Measurements from ENCODE around the gene PTPRB. TPM values are rescaled to one million over a fixed set of nuclear protein-coding genes. Genes with fewer than 3 reads are reported as not detected.

The PTPRB gene
- total RNA-seq, 2 donors from 2014 or later: 0.31 to 0.52 TPM

DNA sequence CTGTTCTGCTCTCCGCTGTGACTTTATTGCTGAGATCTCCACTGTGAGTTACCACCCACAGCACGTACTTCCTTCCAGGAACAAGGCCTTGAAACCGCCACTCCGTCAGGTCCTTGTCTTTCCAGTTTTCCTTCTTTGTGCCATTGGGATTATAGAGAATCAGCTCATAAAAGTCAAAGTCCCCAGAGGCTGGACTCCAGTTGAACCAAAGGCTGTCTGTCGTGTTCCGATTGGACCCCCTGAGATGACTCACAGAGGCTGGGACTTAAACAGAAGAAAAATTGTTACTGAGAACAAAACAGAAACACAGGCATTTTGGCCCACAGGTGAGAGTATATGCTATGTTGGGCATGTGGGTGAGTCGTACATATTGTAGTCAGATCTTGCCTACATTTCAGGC lies 76.6 kb downstream of the PTPRB start:
- no peak overlapping the region for H3K27ac Mint-ChIP-seq
- H3K36me3 Mint-ChIP-seq: no peaks in the 10 kb centered on the region
- H3K27me3 Mint-ChIP-seq: peaks cover 0 to 3% of the 10 kb centered on the region in 2 donors
- H3K4me3 Mint-ChIP-seq: no peak overlapping the region
- H3K9me3 Mint-ChIP-seq: no peaks in the 10 kb centered on the region
- DNase-seq (ENCODE audit: low spot score) (no peak), ATAC-seq (no peak)
- H3K4me1 Mint-ChIP-seq (ENCODE audit: low read depth in 2 of 2): no peaks in the 10 kb centered on the region

DNA sequence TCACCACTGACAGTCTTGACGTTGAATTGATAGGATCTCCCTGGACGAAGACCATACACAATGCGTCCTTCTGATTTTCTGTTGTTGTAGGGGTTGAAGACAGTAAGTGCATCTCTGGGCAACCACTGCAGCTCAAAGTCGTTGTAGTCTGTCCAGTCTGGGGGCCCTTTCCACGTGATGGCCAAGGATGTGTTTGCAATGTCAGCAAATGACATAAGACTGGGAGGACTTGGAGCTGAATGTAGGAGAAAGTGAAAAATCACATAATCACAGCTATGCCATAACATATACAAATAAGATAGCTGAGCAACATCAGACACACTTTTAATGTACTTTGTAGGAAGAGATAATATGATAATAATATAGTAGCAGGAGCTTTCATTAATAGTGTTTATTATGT lies 77.8 kb downstream of the PTPRB start:
- DNase-seq (ENCODE audit: low spot score): no peak
- Mint-ChIP-seq H3K4me1 (ENCODE audit: low read depth in 2 of 2) (no peaks in the 10 kb centered on the region), H3K27ac (no peak overlapping the region), H3K9me3 (no peaks in the 10 kb centered on the region), H3K4me3 (no peak overlapping the region), H3K36me3 (no peaks in the 10 kb centered on the region), H3K27me3 (peaks cover 0 to 3% of the 10 kb centered on the region in 2 donors)
- no peak for ATAC-seq

DNA sequence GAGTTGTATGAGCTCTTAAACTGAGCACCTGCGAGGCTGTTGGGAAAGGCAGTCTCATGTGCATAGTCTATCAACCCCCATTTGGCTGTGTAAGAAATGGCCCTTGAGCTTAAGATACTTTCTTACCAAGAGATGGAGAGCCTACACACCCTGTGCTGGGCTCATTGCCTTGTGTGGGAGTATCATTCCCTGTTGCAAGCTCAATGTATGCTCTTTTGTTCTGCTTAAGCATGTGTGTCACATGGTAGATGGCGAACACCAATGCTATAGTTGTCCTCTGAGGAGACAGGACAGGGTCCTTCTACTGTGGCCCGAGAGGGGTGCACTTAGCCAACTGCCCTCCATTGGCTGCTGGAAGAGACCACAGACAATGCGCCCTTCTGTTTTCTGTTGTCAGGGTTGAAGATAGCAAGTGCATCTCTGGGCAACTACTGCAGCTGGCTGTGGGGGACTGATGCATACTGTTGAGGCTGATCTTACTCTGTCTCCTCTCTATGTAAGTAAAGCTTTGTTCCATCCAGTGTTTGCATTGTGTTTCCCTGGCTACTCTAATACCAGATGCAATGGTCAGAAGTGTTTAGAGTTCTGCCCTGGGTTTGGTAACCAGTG lies 79.5 kb downstream of the PTPRB start:
- Mint-ChIP-seq H3K4me3 (no peak overlapping the region), H3K9me3 (no peaks in the 10 kb centered on the region), H3K27me3 (no peaks in the 10 kb centered on the region), H3K27ac (no peak overlapping the region), H3K36me3 (no peaks in the 10 kb centered on the region), H3K4me1 (ENCODE audit: low read depth in 2 of 2) (no peaks in the 10 kb centered on the region)
- ATAC-seq (peak; percentile 29 to 58), DNase-seq (ENCODE audit: low spot score) (no peak)

DNA sequence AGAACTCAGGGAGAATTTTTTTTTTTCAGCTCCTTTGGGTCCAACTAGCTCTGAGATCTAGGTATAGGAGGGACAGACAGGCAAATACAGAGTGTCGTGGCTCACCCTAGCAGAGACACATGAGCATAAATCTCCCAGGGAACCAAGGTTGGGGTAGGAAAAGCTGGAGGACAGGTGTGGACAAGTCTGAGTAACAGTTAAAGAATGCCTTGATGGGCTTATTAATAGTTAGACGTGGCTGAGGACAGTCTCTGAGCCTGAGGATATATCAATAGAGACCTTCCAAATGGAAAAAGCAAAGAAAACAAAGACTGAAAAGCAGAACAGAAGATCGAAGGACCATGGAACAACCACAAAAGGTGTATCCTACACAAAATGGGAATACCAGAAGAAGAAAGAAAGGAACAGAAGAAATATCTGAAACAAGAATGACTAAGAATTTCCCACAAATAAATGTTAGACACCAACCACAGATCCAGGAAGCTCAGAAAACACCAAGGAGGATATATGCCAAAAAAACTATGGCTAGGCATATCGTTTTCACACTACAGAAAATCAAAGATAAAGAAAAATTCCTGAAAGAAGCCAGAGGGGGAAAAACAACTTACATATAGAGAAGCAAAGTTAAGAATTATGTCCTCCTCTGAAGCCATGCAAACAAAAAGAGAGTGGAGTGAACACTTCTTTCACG lies 80.9 kb downstream of the PTPRB start:
- DNase-seq (ENCODE audit: low spot score) (no peak), ATAC-seq (no peak)
- no peak overlapping the region for H3K27ac Mint-ChIP-seq
- no peaks in the 10 kb centered on the region for H3K27me3 Mint-ChIP-seq
- H3K4me1 Mint-ChIP-seq (ENCODE audit: low read depth in 2 of 2): no peaks in the 10 kb centered on the region
- no peak overlapping the region for H3K4me3 Mint-ChIP-seq
- H3K9me3 Mint-ChIP-seq: no peaks in the 10 kb centered on the region
- no peaks in the 10 kb centered on the region for H3K36me3 Mint-ChIP-seq

DNA sequence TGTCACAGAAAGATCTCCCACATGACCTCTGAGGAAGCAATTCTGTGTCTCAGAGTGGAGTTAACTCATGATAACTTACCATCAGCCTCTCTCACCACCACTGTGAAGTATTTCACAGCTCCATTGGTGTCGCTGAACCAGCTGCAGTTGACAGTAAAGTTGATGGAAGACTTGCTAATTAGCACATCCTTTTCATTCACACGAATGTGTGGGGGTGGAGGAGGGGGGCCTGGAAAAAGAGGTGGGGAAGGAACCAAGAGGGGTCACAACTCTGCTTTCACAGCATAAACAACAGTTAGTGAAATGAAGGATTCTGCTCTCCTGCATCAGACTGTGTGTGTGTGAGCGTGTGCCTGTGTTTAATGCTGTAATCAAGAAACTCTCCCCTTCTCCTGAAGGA lies 82.1 kb downstream of the PTPRB start:
- Mint-ChIP-seq H3K36me3 (no peaks in the 10 kb centered on the region), H3K27me3 (no peaks in the 10 kb centered on the region), H3K27ac (no peak overlapping the region), H3K4me1 (ENCODE audit: low read depth in 2 of 2) (no peaks in the 10 kb centered on the region), H3K4me3 (no peak overlapping the region), H3K9me3 (no peaks in the 10 kb centered on the region)
- DNase-seq (ENCODE audit: low spot score): no peak
- ATAC-seq: no peak

DNA sequence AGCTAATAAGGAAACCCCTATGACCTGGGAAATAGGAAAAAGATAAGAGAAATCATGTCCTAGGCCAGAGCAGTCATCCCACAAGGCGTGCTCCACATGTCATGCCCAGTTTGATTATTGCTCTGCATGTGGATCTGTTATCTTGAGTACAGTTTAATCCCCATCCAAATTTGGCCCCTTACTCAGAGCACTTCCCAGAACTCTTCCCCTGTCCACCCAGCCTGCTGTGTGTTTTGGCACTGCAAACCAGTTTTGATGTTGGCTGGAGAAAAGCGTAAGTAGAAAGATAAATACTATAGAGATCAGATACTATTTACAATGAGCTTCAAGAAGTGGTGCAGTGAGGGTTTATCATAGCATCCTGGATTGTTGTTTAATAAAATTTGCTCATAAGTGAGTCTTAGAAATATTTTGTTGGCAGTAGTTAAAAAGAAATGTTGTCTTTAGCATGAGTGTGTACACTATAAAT lies 83.8 kb downstream of the PTPRB start:
- peaks cover 0 to 6% of the 10 kb centered on the region in 2 donors for H3K27me3 Mint-ChIP-seq
- no peaks in the 10 kb centered on the region for H3K9me3 Mint-ChIP-seq
- H3K27ac Mint-ChIP-seq: no peak overlapping the region
- DNase-seq (ENCODE audit: low spot score): no peak
- H3K4me3 Mint-ChIP-seq: no peak overlapping the region
- H3K4me1 Mint-ChIP-seq (ENCODE audit: low read depth in 2 of 2): no peaks in the 10 kb centered on the region
- H3K36me3 Mint-ChIP-seq: no peaks in the 10 kb centered on the region
- no peak for ATAC-seq

DNA sequence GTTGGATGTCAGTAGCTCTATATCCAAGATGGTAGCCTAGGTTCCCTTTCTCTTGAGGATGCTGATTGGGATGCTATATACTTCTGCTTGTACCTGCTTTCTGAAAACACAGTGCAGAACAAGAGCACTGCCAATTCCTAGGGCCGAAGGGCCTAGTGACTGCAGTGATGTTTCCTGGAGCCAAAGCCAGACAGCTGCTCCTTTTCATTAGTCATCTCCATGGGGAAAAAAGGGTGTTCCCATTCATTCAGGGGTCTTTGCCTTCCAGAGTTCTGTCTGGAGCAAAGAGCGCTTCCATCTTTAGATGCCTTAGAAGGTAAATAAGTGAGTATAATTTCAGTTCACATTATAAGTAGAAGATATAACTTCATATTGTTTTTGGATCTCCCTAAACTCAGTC lies 85.5 kb downstream of the PTPRB start:
- Mint-ChIP-seq H3K36me3 (no peaks in the 10 kb centered on the region), H3K4me3 (no peak overlapping the region), H3K4me1 (ENCODE audit: low read depth in 2 of 2) (no peaks in the 10 kb centered on the region), H3K27me3 (peaks cover 0 to 10% of the 10 kb centered on the region in 2 donors), H3K27ac (no peak overlapping the region), H3K9me3 (no peaks in the 10 kb centered on the region)
- DNase-seq (ENCODE audit: low spot score) (no peak), ATAC-seq (no peak)

DNA sequence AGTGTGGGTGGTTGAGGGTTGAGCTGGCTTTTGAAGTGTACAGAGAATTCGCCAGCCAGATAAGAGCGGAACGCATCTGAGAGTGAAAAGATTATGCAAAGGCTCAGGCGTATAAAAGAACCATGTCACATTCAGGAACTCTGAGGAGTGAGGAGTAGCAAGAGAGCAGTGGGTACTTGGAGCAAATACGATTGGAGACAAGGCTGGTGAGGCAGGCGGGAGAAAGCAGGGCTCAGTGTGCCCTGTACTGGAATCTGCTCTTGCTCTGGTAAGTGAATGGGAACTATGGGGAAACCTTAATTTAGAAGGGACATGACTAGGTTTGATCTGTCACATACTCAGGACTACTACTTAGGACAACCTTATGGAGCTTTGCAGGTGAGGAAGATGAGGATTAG lies 87.0 kb downstream of the PTPRB start:
- no peaks in the 10 kb centered on the region for H3K36me3 Mint-ChIP-seq
- no peaks in the 10 kb centered on the region for H3K9me3 Mint-ChIP-seq
- DNase-seq (ENCODE audit: low spot score) (no peak), ATAC-seq (no peak)
- no peak overlapping the region for H3K4me3 Mint-ChIP-seq
- H3K27me3 Mint-ChIP-seq: peaks cover 0 to 15% of the 10 kb centered on the region in 2 donors
- no peaks in the 10 kb centered on the region for H3K4me1 Mint-ChIP-seq (ENCODE audit: low read depth in 2 of 2)
- H3K27ac Mint-ChIP-seq: no peak overlapping the region

DNA sequence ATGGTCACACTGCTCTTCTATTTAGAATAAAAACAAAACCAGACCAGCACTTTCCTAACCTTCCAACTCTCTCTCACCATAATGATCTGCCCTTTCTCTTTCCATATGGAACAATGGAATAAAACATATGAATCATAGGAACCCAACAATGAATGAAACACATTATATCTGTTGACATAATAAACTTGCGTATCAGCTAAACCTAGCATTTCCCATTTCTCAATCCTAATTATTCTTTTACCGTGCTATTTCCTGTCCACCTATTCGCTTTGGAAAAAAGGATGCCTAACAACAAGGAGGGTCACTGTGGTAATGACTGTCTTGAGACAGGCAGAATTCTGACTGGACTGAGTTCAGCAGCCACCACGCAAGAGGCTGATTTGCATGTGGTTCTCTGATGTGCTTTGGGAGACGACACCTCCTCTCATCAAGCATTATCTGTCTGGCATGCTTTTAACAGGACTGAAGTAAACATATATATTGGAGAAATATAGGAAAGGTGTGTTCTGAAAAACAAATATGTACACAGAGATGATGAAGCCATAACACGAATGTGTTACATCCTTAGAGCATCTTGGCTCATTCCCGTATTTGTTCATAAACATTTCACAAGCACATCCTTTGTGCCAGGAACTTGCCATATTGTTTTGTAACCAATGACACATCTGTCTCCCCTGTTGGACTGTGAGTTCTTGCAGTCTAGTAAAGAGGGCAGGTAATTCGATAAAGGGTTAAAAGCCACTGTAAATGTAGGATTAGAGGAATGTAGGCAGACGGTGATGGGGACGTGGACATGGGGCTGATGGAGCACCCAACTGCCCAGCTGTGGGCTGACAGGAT lies 87.7 kb downstream of the PTPRB start:
- Mint-ChIP-seq H3K36me3 (no peaks in the 10 kb centered on the region), H3K27ac (no peak overlapping the region), H3K4me3 (no peak overlapping the region), H3K9me3 (no peaks in the 10 kb centered on the region), H3K27me3 (peaks cover 0 to 21% of the 10 kb centered on the region in 2 donors), H3K4me1 (ENCODE audit: low read depth in 2 of 2) (no peaks in the 10 kb centered on the region)
- DNase-seq (ENCODE audit: low spot score) (no peak), ATAC-seq (no peak)

DNA sequence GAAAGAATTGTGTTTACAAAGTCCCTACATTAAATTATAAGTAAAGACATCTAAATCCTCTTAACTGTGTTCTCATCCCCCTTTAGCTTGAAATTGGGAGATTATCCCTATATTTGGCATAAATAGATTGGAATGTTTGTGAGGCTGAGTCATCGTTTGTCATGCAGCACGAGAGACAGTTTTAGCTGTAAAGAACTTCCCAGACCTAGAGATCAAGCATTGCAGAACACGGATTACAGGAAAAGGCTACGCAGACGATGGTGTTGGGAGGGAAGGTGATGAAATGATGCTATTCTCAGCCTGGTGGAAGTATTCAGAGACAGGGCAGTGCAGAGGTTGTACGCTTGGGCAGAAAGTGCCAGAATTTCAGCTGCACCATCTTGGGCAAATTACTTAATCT lies 93.8 kb downstream of the PTPRB start:
- no peaks in the 10 kb centered on the region for H3K36me3 Mint-ChIP-seq
- no peaks in the 10 kb centered on the region for H3K4me1 Mint-ChIP-seq (ENCODE audit: low read depth in 2 of 2)
- peaks cover 2 to 17% of the 10 kb centered on the region in 2 donors for H3K27me3 Mint-ChIP-seq
- H3K27ac Mint-ChIP-seq: no peak overlapping the region
- no peaks in the 10 kb centered on the region for H3K9me3 Mint-ChIP-seq
- ATAC-seq (no peak), DNase-seq (ENCODE audit: low spot score) (no peak)
- no peak overlapping the region for H3K4me3 Mint-ChIP-seq

DNA sequence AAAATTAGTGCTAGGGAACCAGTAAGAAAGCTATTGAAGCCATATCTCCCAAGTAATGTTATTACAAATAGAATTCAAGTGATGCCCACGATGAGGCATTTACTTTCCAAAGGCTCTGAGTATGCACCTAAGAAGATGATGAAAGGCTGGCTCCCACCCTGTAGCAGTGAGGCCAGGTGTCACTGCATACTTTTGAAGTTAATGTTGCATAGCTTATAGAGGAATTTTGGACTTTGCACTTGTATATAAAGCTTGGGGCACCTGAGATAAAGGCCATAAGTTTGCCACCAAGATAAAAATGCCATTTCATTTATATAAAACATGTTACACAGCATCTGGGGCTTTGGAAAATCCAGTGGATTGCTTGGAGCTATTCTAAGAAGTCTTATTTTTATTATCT lies 96.2 kb downstream of the PTPRB start:
- no peak for ATAC-seq
- H3K4me1 Mint-ChIP-seq (ENCODE audit: low read depth in 2 of 2): no peaks in the 10 kb centered on the region

DNA sequence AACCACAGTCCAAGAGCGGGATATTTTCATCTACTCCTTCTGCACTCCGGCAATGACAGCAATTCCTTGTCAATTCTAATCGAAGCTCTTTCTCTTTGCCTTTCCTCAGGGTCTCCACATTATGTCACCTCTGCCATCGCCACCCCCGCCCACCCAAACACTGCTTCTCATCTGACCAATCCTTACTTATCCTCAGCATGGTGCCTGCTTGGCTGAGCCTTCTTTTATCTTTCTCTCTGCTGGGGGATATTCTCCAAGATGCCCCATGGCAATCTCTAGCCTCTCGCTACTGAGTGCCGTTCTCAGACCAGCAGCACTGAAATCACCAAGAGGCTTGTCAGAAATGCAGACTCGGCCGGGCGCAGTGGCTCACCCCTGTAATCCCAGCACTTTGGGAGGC lies 100.6 kb downstream of the PTPRB start:
- H3K27me3 Mint-ChIP-seq: no peaks in the 10 kb centered on the region
- DNase-seq (ENCODE audit: low spot score) (no peak), ATAC-seq (no peak)
- H3K4me3 Mint-ChIP-seq: no peak overlapping the region
- H3K9me3 Mint-ChIP-seq: no peaks in the 10 kb centered on the region
- no peaks in the 10 kb centered on the region for H3K4me1 Mint-ChIP-seq (ENCODE audit: low read depth in 2 of 2)
- H3K36me3 Mint-ChIP-seq: no peaks in the 10 kb centered on the region
- no peak overlapping the region for H3K27ac Mint-ChIP-seq

More for the DNA sequence above, 96.2 kb downstream of the PTPRB start:
- Mint-ChIP-seq H3K4me3 (no peak overlapping the region), H3K36me3 (no peaks in the 10 kb centered on the region), H3K9me3 (no peaks in the 10 kb centered on the region), H3K27me3 (peaks cover 2 to 13% of the 10 kb centered on the region in 2 donors), H3K27ac (no peak overlapping the region)
- no peak for DNase-seq (ENCODE audit: low spot score)

DNA sequence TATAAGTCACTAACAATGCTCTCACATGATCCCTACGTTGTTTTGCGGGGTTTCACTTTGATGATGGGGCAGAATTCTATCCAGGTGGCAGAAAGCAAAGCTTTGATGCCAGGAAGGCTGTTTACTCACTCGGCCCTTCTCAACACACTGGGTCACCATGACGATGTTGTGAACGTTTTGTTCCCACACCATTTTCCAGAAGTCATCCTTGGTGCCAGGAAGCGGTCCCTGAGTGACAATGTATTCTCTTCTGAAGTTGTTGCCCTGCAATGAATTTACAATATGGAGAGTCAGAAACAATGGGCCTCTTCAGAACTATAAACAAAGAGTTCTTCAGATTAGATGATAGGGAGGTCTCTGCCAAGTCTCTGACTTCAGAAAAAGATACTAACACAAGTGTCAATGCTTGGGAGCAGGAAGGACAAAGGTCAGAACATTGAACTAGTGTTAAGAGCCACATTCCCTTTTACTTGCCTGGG lies 101.3 kb downstream of the PTPRB start:
- Mint-ChIP-seq H3K4me3 (no peak overlapping the region), H3K9me3 (no peaks in the 10 kb centered on the region), H3K27ac (no peak overlapping the region), H3K27me3 (no peaks in the 10 kb centered on the region), H3K4me1 (ENCODE audit: low read depth in 2 of 2) (no peaks in the 10 kb centered on the region), H3K36me3 (no peaks in the 10 kb centered on the region)
- ATAC-seq: no peak
- no peak for DNase-seq (ENCODE audit: low spot score)

DNA sequence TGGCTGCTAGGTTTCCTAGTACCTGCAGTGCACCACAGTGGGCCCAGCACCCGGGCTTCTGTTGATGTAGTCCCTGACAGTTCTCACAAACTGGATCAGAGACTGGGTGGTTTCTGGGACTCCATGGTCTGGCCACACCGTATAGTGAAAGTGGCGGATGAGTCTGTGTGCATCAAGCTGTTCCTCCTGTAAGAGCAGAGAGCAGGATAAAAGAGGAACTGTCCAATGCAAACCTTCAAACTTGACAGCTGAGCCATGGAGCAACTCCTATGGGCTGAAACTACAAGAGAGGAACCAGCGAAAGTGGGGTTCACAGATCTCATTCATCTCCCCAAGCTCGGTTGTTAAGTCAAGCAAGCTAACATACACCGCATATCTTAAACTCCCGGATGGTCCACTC lies 102.8 kb downstream of the PTPRB start:
- H3K36me3 Mint-ChIP-seq: no peaks in the 10 kb centered on the region
- H3K4me1 Mint-ChIP-seq (ENCODE audit: low read depth in 2 of 2): no peaks in the 10 kb centered on the region
- H3K27ac Mint-ChIP-seq: no peak overlapping the region
- no peak for DNase-seq (ENCODE audit: low spot score)
- H3K27me3 Mint-ChIP-seq: no peaks in the 10 kb centered on the region
- no peaks in the 10 kb centered on the region for H3K9me3 Mint-ChIP-seq
- no peak overlapping the region for H3K4me3 Mint-ChIP-seq
- ATAC-seq: no peak

Measured in natural killer cell treated with Interleukin-12 subunit alpha and Interleukin-12 subunit beta and Interleukin-15 and Interleukin-18, amount 100 ng/mL, for 72 hours (primary cell).